Hepatocyte (in vitro differentiated cells): ENCODE results near the gene PDE4B.

Experiments used
- CTCF ChIP-seq: fragments of 200-600 bp; sonication (generic); IDR thresholded peaks from 2 replicates; pipeline ENCODE4 v1.5.1; 2016; ENCODE audit warnings: antibody characterized with exemption, mild to moderate bottlenecking; ENCODE audit not compliant: poor library complexity
- EZH2 ChIP-seq: fragments of 200-600 bp; sonication (generic); IDR thresholded peaks from 2 replicates; pipeline ENCODE4 v1.6.1; 2016; ENCODE audit warnings: antibody characterized with exemption, mild to moderate bottlenecking, borderline replicate concordance

DNA sequence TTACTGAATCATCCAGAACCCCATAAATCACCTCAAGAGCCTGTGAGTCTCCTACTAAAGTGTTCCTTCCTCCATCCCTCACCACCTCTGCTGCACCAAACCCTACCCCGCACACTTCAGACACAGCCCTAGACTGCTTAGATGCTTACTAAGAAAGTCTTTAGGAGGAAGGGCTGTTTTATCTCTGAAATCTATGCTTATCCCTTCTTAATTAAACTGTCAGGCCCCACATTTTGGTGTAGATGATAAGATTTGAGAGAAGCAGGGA lies 524.5 kb downstream of the PDE4B start:
- TF ChIP-seq CTCF, result no peak
- no peak for TF ChIP-seq EZH2
